T-helper 1 cell treated with Interleukin-12 subunit alpha and Interleukin-12 subunit beta and Interleukin-4 antibody, amounts not matched to agents 30 ng/mL and 1 ng/mL, for 36 hours (primary cell): ENCODE data around the gene CARD11. TPM values are rescaled to one million over a fixed set of nuclear protein-coding genes. Genes with fewer than 3 reads are reported as not detected.
"Not testable (repeated sequence)": the region's sequence is repeated elsewhere in the genome, so short reads cannot be mapped to it uniquely, and the experiment has no call there.

Experiments used
- intact Hi-C: fragments of 100-400 bp; cut with micrococcal nuclease; formaldehyde crosslinking; loops from one replicate; pipeline ENCODE4 v1.15.1; 2024
- total RNA-seq: library from RNA; stranded (reverse); gene quantifications from 2 replicates; pipeline ENCODE4 v1.2.3, GENCODE V29; 2022

The CARD11 gene
- total RNA-seq, 1 donor from 2014 or later = 143 TPM

DNA sequence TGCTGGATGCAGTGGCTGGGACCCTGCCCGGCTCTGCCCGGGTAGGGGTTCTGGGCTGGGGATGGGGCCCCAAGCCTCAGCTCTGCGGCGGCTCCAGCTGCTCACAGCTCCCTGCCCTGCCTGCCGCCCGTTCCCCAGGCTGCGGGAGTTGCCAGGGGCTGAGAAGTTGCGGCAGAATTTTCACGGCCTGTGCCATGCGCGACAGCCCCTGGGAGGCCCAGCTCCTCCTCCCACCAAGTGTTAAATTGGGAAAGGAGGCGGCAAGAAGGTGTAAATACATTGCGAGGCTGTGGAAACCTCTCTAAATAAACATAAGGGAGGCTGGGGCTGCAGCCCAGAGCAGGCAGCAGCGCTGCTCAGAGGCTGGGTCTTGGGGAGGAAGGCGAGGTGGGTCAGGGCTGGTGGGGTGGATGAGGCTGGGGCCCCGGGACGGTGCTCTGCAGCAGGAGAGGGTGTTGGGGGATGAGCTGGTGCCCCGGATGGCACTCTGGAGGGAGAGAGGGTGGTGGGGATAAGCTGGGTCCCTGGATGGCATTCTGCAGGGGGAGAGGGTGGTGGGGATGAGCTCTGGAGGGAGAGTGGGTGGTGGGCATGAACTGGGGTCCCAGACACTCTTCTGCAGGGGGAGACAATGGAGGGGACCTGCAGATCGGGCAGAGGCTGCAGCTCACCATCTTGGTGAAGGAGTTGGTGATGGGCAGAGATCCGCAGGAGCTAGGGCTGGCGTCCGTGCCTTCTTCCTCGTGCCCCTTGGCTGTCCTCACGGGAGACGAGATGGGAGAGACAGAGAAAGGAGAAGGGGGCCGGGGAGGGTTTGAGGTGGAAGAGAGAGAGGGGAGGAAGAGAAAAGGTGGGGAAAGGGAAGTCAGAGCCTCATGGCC, 114.1 kb downstream of the CARD11 start:
- intact Hi-C loops = no loop called here

DNA sequence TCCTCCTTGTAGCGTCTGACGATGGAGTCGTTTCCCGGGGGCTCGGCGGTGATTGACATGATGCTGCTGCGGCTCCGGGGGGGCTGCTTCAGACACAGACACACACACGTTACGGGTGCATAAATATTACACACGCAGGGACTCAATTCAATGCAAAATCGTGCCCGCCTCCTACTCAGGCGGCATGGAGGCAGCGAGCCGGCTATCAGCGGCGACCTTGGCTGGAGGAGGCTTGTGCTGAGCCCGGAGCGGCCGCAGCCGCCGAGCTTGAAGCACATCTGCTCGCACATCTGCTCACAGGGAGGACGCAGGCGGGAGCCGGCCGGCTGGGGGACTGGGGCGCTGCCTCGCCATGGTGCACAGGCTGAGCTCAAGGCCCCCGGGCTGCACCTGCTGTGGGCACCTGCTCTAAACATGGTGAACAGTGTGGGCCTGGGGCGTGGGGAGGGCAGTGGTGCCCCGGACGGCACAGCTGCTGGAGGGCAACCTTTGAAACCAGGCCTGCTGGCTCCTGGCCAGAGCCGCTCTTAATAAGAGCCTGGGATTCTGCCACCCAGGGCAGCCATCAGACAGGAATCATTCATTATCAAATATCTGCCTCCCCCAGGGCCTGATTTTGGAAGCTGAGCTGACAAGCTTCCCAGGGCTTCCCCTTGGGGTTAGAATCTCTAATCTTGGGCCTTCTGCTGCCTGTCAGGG, 114.9 kb downstream of the CARD11 start:
- intact Hi-C loops = no loop called here

GRCh38 chr7:2928256-2928612, 115.4 kb downstream of the CARD11 start:
- intact Hi-C loops = no loop called here

DNA sequence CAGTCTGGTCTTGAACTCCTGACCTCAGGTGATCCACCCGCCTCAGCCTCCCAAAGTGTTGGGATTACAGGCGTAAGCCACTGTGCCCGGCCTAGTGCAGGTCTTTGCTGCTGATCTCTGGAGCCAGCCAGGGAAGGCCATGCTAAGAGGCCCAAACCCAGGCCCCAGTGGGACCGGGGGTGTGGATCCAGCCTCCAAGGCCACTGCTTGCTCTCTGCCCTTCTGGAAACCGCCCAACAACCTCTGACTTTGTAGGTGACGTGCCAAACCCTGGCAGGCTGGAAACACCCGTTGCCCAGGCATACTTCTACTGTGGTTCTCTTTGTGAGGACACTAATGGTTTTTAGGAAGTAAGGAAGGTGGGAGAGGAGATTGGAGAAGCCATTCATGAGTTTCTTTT, 116.1 kb downstream of the CARD11 start:
- intact Hi-C loops = no loop called here

GRCh38 chr7:2926896-2927405, 116.7 kb downstream of the CARD11 start:
- intact Hi-C loops = no loop called here

- intact Hi-C loops = no loop called here
Observed at GRCh38 chr7:2926120-2926895, 117.4 kb downstream of the CARD11 start.

DNA sequence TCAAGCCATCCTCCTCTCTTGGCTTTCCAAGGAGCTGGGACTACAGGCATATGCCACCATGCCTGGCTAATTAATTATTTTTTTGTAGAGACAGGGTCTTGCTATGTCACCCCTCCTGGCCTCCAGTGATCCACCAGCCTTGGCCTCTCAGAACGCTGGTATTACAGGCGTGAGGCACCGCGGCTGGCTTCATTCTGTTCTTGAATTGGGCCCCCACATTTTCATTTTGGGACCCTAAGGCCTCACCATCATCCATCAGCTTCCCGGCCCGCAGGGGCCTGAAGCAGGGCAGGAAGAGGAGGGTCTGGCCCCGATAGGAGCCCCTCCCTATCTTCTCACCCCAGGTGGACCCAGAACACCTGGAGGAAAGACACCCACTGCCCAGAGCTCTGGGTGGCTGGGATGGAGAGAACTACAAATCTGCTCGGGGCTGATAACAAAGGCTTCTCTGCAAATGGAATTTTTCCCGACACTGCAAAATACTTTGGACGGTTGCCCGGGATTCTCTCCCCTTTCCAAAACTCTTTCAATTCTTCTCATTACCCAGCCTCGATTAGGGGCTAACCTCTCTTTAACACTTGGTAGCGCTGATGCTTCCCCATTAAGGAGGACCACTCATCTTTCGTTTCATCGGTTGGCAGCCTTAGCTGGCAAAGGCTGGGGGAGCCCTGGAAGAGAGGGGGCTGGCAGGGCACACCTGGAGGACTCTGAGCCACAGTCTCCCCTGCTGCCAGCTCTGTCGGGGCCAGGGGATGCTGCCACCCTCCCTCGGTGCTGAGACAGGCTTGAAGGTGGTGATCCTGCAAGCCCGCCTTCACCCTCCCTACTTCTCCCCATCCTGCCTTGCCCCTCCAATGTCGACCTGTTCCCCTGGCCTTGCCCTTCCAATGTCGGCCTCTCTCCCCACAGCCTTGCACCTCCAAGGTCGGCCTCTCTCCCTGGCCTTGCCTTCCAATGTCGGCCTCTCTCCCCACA, 118.5 kb downstream of the CARD11 start:
- intact Hi-C loops = no loop called here

GRCh38 chr7:2923886-2924574, 119.6 kb downstream of the CARD11 start:
- intact Hi-C loops = no loop called here

DNA sequence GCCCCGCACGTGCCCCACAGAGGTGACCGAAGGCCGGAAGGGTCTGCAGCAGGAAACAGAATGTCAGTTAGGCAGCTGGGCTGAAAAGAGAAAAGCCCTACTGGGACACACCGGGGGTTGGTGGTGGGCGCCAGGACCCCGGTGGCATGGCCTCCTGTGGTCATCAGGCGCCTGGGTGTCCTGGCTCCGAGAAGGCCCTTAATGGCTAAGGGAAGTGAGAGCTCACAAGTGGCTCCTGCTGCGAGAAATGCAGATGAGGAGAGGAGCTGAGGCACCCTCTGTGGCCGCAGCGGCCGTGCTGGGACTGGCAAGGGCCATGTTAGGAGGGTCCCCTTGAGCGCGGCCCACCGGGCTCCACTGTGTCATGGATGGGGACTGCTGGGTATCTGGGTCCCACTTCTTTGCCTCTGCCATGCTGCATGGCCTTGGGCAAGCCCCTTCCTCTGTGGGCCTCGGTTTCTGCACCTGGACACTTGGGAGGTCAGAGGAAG, 120.3 kb downstream of the CARD11 start:
- intact Hi-C loops = no loop called here

DNA sequence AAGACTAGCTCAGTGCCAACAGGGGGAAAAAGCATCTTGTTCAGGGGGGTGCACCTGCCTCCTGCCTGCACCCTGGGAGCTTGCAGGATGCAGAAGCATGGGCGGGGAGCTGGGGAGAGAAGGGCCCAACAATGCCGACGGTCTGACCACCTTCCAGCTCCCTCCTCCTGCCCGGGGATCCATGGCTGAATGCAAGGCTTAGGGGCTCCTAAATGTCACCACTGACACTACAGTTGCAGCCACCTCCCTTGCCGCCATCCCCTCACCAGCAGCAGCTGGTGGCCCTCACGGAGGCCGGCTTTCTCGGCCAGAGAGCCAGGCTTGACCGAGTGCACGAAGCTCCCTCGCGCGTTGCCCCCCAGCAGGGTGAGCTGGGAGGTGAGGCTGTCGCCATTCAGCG, 120.8 kb downstream of the CARD11 start:
- intact Hi-C loops = no loop called here

DNA sequence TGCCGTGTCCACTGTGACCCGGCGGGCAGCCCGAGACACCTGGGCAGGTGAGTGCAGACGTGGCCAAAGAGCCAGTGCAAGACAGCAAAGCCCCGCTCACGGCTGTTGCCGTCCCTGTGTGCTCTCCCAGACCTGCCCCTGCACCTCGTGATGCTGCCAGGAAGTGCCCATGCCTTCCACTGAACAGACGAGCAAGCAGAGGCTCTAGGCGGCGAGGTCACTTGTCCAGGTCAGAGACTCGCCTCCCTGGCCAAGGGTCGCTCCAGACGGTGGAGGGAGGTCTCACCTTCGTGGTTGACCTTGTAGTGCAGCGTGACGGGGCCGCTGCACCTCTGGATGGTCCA, 121.3 kb downstream of the CARD11 start:
- intact Hi-C loops = no loop called here

DNA sequence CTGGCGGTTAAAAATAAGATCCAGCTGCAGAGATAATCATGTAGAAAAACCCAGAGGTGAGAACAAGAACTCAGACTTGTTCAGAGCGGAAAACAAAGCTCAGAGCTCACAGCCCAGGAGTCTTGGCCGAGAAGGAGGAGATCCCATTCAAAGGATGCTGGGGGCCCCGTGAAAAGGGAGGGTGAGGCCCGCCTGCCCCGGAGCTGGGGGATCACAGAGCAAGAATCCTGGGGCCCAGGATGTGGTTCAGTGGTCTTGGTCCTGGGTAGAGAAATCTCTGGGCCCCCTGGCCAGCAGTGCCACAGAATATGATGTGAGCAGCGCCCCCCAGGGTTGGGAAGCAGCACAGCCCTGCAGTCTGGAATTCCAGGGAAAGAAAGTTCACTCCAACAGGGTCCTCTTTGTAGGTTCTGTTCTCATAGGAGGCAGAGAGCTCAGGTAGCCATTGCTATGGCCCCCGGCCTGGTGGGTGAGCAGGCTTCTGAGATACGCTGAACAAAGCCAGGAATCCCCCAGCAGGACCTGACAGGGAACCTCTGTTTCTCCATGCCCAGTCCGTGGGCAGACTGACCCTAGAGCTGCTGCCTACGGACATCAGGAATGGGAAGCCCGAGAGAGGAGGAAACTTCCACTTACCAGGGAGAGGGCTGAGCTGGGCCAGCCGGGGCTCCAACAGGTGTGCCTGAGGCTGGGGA, 121.9 kb downstream of the CARD11 start:
- intact Hi-C loops = no loop called here

DNA sequence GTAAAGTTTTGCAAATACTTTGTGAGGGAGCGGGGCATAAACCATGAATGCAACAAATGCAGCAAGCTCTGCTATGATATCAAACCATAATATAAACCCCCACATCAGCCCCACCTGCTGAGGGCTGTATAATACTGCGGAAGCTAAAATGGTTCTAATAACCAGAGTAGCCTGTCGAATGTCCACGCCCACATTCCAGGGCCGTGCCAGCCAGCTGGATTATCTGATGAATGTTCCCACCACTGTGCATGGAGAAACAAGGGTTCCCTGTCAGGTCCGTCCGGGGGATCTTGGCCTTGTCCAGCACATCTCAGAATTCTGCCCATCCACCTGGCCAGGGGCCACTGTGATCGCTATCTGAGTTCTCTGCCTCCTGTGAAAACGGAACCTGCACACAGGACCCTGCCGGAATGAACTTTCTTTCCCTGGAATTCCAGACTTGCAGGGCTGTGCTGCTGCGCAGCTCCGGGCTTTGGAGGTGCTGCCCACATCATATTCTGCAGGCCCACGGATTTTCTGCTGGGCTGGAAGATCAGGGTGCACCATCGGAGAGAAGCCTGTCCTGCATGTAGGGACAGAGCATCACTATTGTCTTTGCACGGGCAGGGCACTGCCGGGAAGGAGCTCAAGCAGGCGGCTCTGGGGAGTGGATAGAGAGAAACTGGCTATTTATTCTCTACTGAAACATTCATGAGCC, 122.6 kb downstream of the CARD11 start:
- intact Hi-C loops = no loop called here

DNA sequence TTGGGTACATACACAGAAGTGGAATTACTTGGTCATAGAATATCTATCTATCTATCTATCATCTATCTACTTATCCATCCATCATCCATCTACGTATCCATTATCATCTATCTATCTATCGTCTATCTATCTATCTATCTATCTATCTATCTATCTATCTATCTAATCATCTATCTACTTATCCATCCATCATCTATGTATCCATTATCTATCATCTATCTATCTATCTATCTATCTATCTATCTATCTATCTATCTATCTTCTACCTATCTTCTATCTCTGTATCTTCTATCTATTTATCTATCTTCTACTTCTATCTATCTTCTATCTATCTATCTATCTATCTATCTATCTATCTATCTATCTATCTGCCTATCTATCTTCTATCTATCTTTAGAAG, 123.2 kb downstream of the CARD11 start:
- intact Hi-C loops = not testable (repeated sequence)

GRCh38 chr7:2920041-2920440, 123.6 kb downstream of the CARD11 start:
- intact Hi-C loops = no loop called here

DNA sequence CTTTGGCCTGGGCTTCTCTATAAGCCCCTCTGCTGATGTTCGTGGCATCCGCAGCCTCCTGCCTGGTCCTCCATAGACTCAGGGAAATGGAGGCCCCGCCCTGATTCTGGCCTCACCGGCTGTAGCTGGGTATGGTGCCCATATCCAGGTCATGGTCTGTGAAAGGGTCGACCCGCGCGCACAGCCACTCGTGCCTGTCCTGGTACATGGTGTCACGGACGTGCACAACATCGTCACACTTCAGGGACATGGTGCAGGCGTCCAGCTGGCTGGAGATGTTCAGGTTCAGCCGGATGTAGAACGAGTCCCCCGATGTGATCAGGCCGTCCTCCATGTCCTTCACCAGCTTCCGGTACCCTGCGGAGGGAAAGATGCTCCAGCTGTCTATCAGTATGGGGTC, 124.4 kb downstream of the CARD11 start:
- intact Hi-C loops = no loop called here

DNA sequence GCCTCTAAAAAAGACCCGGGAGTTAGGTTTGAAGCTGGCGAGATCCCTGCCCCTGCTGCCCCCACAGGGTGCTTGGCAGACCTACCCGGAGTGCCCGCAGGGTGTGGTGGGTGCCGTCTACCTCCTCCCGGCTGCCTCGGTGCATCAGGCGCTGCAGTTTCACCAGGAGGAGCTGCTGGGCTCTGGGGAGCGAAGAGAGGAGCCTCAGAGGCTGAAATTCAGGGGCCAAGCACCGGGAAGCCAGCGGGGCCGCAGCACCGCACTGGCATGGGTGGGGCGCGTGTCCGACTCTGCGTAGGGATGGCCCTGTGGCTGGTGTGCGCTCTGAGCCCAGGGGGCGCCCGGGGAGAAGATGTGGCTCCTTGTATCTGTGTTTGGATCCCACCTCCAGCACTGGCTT, 125.3 kb downstream of the CARD11 start:
- intact Hi-C loops = no loop called here

DNA sequence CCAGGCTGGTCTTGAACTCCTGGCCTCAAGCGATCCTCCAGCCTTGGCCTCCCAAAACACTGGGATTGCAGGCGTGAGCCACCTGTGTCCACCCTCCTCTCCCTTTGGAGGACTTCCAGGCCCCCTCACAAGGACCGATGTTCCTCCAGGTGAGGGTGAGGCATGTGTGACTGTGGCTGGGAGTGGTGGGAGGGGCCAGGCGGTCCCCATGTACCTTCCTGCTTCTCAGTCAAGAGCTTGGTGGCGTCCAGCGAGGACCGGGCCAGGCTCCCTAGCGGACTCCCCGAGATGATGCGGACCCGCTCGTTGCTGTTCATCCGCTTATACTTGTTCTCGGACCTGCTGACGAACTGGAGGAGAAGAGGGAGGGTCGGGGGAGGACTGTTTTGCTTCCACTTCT, 128.6 kb downstream of the CARD11 start:
- intact Hi-C loops = no loop called here
